HG02798 (cell line): ENCODE data around the gene ABCA10.
"Not testable (repeated sequence)": the region's sequence is repeated elsewhere in the genome, so short reads cannot be mapped to it uniquely, and the experiment has no call there.

Experiments
- ATAC-seq: cut with Tn5 transposase; IDR thresholded peaks from one replicate; pipeline ENCODE4 v1.9.1; 2021; ENCODE audit warnings: mild to moderate bottlenecking; ENCODE audit not compliant: unreplicated experiment, poor library complexity

The ABCA10 gene

GRCh38 chr17:69228576-69228975, at the start of gene ABCA10:
Gene ABCA10, minus strand, starts transcription at chr17:69228824. Its CDS starts 3,466 bp downstream, at chr17:69225358.
- no peak for ATAC-seq

GRCh38 chr17:69276279-69276678, 47.7 kb upstream of the ABCA10 start:
- ATAC-seq: not testable (repeated sequence)

DNA sequence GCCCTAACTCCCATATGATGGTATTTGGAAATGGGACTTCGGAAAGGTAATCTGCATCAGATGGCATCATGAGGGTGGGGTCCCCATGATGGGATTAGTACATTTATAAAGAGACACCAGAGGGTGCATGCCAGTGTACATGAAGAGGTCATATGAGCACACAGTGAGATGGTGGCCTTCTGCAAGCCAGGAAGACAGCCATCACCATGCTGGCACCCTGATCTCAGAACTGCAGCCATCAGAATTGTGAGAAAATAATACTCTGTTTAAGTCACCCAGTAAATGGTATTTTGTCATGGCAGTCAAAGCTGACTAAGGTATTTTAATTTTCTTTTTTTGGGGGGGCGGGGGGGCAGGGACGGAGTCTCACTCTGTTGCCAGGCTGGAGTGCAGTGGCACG, 47.1 kb upstream of the ABCA10 start:
- no peak for ATAC-seq

- no peak for ATAC-seq
Measured at GRCh38 chr17:69271023-69271422, 42.4 kb upstream of the ABCA10 start.

DNA sequence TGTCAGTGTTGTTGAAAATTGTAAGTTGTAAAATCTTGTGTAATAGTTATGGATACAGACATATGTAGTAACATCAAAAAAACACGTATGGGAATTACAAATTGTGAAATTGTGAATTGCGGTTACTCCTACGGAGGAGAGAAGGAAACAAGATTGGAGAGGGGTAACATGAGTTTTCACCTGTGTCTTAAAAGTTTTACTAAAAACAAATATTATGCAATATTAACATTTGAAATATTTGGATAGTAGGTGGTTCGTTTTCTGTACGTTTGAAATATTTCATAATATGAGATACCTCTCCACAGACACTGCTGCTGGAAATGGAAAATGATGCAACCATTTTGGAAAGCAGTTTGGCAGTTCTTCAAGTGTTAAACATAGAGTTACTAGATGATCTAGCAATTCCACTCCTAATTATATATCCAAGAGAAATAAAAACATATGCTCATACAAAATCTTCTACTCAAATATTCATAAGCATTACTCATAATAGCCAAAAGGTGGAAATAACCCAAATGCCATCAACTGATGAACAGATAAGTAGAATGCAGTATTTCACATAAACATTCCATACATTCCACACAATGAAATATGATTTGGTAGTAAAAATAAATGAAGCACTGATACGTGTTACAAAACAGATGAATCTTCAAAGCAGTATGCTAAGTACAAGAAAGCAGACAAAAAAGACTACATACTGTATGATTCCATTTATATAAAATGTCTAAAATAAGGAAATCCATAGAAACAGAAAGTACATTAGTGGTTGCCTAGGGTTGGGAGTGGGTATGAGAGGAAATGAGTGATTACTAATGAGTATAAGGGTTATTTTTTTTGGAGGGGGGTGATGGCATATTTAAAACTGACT, 40.7 kb upstream of the ABCA10 start:
- ATAC-seq: no peak

GRCh38 chr17:69268543-69269014, 40.0 kb upstream of the ABCA10 start:
- ATAC-seq: no peak

GRCh38 chr17:69267219-69267618, 38.6 kb upstream of the ABCA10 start:
- no peak for ATAC-seq

DNA sequence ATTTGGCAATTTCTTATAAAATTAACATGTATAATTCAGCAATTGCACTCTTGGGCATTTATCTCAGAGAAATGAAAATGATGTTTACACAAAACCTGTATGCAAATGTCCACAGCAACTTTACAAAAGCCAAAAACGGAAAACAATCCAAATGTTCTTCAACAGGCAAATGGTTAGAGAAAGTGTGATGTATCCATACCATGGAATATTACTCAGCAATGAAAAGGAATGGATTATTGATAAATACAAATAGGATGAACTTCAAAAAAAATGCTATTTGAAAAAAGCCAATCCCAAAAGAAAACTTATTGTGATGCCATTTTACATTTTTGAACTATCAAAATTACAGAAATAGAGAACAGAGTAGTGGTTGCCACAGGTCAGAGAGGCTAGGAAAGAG, 37.2 kb upstream of the ABCA10 start:
- no peak for ATAC-seq

DNA sequence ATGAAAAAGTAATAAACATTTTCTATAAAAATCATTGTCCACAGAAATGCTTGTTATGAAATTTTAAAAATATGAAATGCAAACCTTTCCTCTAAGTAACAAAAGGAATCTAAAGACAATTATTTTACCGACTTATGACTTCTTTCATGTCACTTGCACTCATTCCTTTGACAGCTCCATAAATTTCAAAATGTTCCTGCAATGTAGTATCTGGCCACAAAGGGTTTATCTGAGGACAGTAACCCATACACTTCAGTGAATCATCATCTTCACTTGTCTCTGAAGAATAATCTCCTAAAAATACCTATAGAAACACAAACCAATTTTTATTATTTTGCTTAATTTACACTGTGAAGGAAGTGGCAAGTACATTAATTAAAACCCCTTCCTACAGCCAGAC, 25.6 kb upstream of the ABCA10 start:
- ATAC-seq: no peak

DNA sequence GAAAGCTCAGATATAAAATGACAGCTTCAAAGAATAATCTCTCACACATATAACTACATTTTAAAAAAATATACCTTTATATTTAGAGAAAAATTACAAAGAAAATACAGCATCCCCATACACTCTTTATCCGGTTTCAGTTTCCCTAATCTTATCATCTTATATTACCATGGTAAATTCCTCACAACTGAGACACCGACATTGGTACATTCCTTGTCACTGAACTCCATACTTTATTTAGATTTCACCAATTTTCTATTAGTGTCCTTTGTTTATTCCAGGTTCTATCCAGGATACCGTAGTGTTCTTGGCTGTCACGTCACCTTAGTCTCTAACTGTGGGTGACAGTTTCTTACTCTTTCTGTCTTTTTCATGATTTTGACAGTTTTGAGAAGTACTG, 22.0 kb upstream of the ABCA10 start:
- ATAC-seq: no peak

- peak; percentile 43 for ATAC-seq
Measured at GRCh38 chr17:69246726-69247375, 18.2 kb upstream of the ABCA10 start.

- no peak for ATAC-seq
Measured at GRCh38 chr17:69246202-69246601, 17.6 kb upstream of the ABCA10 start.

GRCh38 chr17:69245617-69246016, 17.0 kb upstream of the ABCA10 start:
- no peak for ATAC-seq

DNA sequence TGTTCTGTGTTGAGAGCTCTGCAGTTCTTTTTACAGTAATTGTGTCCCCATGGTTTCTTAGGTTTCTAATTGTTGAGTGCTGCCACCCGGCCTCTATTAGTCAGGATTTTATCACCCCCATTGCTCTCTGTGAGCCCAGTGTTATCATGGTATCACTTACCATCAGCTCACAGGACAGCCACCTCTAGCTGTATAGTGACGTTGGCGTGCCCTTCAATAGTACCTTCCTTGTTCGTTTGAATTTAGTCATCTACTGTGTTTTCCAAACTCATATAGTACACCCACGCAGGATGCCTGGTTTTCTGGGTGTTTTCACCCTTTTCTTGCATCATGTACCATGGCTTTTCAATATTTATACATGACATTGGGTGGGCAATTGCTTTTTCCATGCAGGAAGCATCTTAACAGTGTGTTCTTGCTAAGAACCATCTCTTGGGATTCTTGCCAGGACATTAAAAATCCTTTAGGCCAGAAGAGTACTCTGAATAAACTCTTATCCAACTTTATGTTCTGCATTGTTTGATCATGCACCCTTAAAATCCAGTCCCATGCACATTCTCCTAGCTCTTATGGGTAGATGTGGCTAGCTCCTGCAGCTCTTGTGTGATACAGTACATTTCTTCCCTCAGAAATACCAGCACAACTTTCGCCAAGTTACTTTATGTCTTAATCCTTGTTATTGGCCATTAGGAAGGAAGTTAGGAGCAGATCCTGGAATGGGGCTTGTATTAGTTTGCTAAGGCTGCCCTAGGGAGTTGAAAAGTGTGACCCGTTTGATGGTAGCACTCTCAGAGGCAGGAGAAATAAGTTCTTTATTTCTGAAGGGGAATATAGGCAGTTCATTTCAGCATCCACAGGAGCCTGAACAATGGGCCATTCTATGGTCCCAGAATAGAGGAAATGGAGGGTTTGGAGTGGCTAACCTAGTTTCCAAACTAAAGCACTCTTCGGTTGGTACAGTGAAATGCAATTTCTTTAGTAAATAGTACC, 11.3 kb upstream of the ABCA10 start:
- no peak for ATAC-seq

DNA sequence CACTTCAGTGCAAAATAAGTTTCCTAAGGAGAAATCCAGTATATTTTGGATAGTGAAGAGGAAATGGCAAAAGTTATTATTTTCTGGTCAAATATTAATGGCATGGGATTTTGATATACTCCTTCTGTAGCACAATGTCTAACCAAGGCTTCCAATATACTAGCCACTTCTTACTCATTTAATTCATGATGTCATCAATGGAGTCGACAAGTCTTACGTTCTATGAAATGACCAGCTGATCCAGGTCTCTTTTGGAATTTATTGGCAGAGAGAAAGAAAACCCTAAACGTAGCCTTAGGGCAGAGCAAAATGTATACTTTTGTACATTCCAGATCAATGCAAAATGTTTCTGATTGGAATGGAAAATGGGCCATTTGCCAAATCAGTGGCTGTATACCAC, 8.3 kb upstream of the ABCA10 start:
- no peak for ATAC-seq

DNA sequence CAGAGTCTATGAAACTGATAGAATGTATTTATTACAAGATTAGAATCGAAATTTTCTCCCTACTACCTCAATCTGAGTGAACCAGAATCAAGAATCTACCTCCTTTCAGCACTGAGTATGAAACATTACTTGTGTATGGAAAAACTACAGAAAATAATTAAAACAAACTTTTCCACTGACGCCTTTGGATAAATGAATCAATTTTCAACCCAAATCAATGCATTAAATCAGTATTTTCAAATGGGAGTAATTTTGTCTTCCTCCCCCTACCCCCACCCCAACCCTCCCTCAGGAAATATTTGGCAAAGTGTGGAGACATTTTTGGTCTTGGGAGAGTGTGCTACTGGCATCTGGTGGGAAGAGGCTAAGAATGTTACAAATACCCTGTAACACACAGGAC, 7.8 kb upstream of the ABCA10 start:
- ATAC-seq: no peak

DNA sequence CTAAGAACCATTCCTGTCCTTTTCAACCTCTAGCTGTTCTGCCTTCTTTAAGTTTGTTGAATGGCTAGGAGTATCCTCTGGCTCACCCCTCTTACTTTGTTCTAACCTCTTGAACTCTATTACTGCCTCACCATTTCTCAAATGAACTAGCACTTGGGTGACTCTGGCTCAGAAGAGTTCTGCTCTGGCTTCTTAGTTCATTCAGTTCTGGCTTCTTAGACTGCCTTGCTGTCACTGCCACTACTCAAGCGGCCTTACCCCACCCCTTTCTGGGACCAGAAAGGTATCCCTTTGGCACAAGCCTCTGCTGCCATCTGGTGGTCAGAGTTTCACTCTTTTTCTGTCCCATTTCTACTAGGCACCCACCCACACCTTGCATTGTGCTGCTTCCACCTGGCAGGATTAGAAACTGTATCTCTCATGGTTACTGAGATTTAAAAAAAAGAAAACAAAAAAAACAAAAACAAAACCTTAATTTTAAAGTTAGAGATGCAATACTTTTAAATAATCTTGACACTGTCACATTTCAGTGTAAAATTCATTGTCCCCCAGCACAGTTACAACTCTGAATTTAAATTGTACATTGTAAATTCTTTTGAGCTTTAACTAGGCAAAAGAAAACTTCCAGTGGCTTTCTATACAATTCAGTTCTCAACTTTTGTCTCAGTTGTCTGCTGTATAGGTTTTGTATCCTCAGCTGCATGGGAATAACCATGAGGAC, 6.9 kb upstream of the ABCA10 start:
- peak; percentile 91 for ATAC-seq

GRCh38 chr17:69232650-69233049, 4.0 kb upstream of the ABCA10 start:
- ATAC-seq: no peak

GRCh38 chr17:69231521-69231920, 2.9 kb upstream of the ABCA10 start:
- ATAC-seq: no peak

- ATAC-seq: no peak
Measured at GRCh38 chr17:69230939-69231338, 2.3 kb upstream of the ABCA10 start.
